Mesenchymal stem cell (in vitro differentiated cells and primary cell): ENCODE measurements around the gene OTUB2.

ENCODE experiments used
- DNase-seq: peaks from one replicate; pipeline ENCODE4 v3.0.0-alpha.2; 2013
- H2AFZ ChIP-seq: one replicate; pipeline ENCODE4 v1.6.1; 2013; ENCODE audit warnings: low read depth, mild to moderate bottlenecking, control low read depth, inconsistent platforms, low read length, moderate library complexity
- H2AK5ac ChIP-seq: 2 replicates; pipeline ENCODE4 v1.6.1; 2013; ENCODE audit warnings: low read length, moderate library complexity, mild to moderate bottlenecking, inconsistent platforms; ENCODE audit not compliant: severe bottlenecking
- H2BK120ac ChIP-seq: one replicate; pipeline ENCODE4 v1.6.1; 2013; ENCODE audit warnings: low read depth, mild to moderate bottlenecking, inconsistent platforms, low read length, moderate library complexity
- H2BK12ac ChIP-seq, 2 experiments: one replicate each; pipeline ENCODE4 v1.6.1; 2013; ENCODE audit warnings: inconsistent platforms in 2 of 2, low read length in 2 of 2, mild to moderate bottlenecking in 2 of 2, moderate library complexity in 2 of 2, control low read depth in 1 of 2
- H2BK15ac ChIP-seq: one replicate; pipeline ENCODE4 v1.6.1; 2013; ENCODE audit warnings: mild to moderate bottlenecking, low read depth, inconsistent platforms; ENCODE audit not compliant: poor library complexity, severe bottlenecking
- H2BK5ac ChIP-seq: 2 replicates; pipeline ENCODE4 v1.6.1; 2013; ENCODE audit warnings: low read depth, mild to moderate bottlenecking, low read length, control low read depth, inconsistent platforms; ENCODE audit not compliant: poor library complexity, severe bottlenecking
- H3K14ac ChIP-seq, 2 experiments: one replicate each; pipeline ENCODE4 v1.6.1; 2013; ENCODE audit warnings: inconsistent platforms in 2 of 2, low read length in 2 of 2, control low read depth in 1 of 2, mild to moderate bottlenecking in 1 of 2, moderate library complexity in 1 of 2
- H3K18ac ChIP-seq, 2 experiments: one replicate each; pipeline ENCODE4 v1.6.1; 2013; ENCODE audit warnings: inconsistent platforms in 2 of 2, low read length in 2 of 2, control low read depth in 1 of 2, low read depth in 1 of 2, mild to moderate bottlenecking in 1 of 2
- H3K23ac ChIP-seq, 2 experiments: one replicate each; pipeline ENCODE4 v1.6.1; 2013; ENCODE audit warnings: inconsistent platforms in 2 of 2, low read length in 2 of 2, mild to moderate bottlenecking in 2 of 2, moderate library complexity in 2 of 2, control low read depth in 1 of 2
- H3K27ac ChIP-seq: 2 replicates; pipeline ENCODE4 v1.5.1; 2013; ENCODE audit warnings: mild to moderate bottlenecking, moderate library complexity, low read length, control low read depth, inconsistent platforms; ENCODE audit not compliant: poor library complexity, severe bottlenecking
- H3K27me3 ChIP-seq, 2 experiments: 2 replicates each; pipeline versions ENCODE4 v1.6.1 to v1.7.0; 2013; ENCODE audit warnings: low read length in 2 of 2, mild to moderate bottlenecking in 2 of 2, moderate library complexity in 2 of 2, control low read depth in 1 of 2, inconsistent platforms in 1 of 2; ENCODE audit not compliant: control insufficient read depth in 1 of 2, insufficient read depth in 1 of 2
- H3K36me3 ChIP-seq, 2 experiments: 2 replicates each; pipeline versions ENCODE4 v1.6.1 to v1.7.0; 2013; ENCODE audit warnings: low read length in 2 of 2, control low read depth in 1 of 2, inconsistent platforms in 1 of 2, low read depth in 1 of 2, mild to moderate bottlenecking in 1 of 2; ENCODE audit not compliant: insufficient read depth in 2 of 2, control insufficient read depth in 1 of 2
- H3K4ac ChIP-seq, 2 experiments: one replicate each; pipeline ENCODE4 v1.6.1; 2013; ENCODE audit warnings: inconsistent platforms in 2 of 2, low read length in 2 of 2, mild to moderate bottlenecking in 2 of 2, moderate library complexity in 2 of 2, control low read depth in 1 of 2, low read depth in 1 of 2
- H3K4me1 ChIP-seq: 2 replicates; pipeline ENCODE4 v1.6.1; 2013; ENCODE audit warnings: low read depth, low read length, control low read depth; ENCODE audit not compliant: control insufficient read depth, insufficient read depth
- H3K4me2 ChIP-seq: 2 replicates; pipeline ENCODE4 v1.6.1; 2013; ENCODE audit warnings: low read length, mild to moderate bottlenecking, inconsistent platforms; ENCODE audit not compliant: poor library complexity, severe bottlenecking
- H3K4me3 ChIP-seq, 2 experiments: 2 replicates each; pipeline versions ENCODE4 v1.5.1 to v1.7.0; 2013; ENCODE audit warnings: low read length in 2 of 2, mild to moderate bottlenecking in 2 of 2, control low read depth in 1 of 2, low read depth in 1 of 2; ENCODE audit not compliant: insufficient read depth in 1 of 2
- H3K79me1 ChIP-seq: replicated peaks from 2 replicates; pipeline ENCODE4 v1.6.1; 2013; ENCODE audit warnings: mild to moderate bottlenecking, control low read depth, low read length, inconsistent platforms; ENCODE audit not compliant: poor library complexity, severe bottlenecking
- H3K9ac ChIP-seq: 2 replicates; pipeline ENCODE4 v1.7.0; 2013; ENCODE audit warnings: mild to moderate bottlenecking, low read length, moderate library complexity
- H3K9me3 ChIP-seq: 2 replicates; pipeline ENCODE4 v1.7.0; 2013; ENCODE audit warnings: mild to moderate bottlenecking, low read length; ENCODE audit not compliant: control insufficient read depth
- H4K8ac ChIP-seq: one replicate; pipeline ENCODE4 v1.6.1; 2013; ENCODE audit warnings: inconsistent platforms, mild to moderate bottlenecking, low read length, moderate library complexity
- H4K91ac ChIP-seq: one replicate; pipeline ENCODE4 v1.6.1; 2013; ENCODE audit warnings: mild to moderate bottlenecking, low read length, inconsistent platforms
- WGBS: methylation state at CpG from one replicate; pipeline ENCODE4 v1.1.7; 2013; ENCODE audit warnings: mixed read lengths; 5-methylcytosine and 5-hydroxymethylcytosine counted together

OTUB2 gene

DNA sequence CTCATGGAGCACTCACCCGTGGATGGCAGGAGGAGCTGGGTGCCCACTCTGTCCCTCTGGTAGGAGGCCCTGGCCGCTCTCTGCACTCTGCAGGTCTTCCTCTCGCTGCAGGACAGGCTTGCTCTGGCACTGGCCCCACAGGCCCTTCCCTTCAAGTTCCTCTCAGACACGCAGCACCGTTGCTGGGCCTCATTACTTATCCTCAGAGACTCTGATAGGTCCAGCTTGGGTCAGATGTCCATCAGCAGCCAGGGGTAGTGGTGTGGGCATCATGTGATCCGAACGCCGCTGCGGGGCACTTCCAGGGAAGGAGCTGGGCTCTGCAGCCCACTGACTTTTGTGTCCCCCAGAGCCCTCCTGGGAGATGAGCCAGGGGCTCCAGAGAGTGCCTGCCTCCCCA lies 11.8 kb downstream of the OTUB2 start:
- Histone ChIP-seq H3K36me3 (peaks cover 0 to 54% of the 10 kb centered on the region in 2 experiments), H3K9ac (no peak overlapping the region), H3K23ac (no peak overlapping the region), H2AFZ (no peak overlapping the region), H2AK5ac (no peak overlapping the region), H2BK15ac (no peak overlapping the region), H3K27ac (no peak overlapping the region), H3K4me2 (no peak overlapping the region), H3K4ac (no peak overlapping the region), H4K91ac (no peak overlapping the region), H2BK5ac (no peak overlapping the region), H3K18ac (no peak overlapping the region), H3K14ac (no peak overlapping the region), H4K8ac (no peak overlapping the region), H3K27me3 (no peaks in the 10 kb centered on the region), H3K4me1 (peaks cover 6% of the 10 kb centered on the region), H2BK12ac (no peak overlapping the region), H3K9me3 (peaks cover 5% of the 10 kb centered on the region), H2BK120ac (no peak overlapping the region), H3K79me1 (peaks cover 15% of the 10 kb centered on the region), H3K4me3 (no peak overlapping the region)
- WGBS: 88% methylated on average over 9 of the region's 9 CpGs
- DNase-seq: no peak

DNA sequence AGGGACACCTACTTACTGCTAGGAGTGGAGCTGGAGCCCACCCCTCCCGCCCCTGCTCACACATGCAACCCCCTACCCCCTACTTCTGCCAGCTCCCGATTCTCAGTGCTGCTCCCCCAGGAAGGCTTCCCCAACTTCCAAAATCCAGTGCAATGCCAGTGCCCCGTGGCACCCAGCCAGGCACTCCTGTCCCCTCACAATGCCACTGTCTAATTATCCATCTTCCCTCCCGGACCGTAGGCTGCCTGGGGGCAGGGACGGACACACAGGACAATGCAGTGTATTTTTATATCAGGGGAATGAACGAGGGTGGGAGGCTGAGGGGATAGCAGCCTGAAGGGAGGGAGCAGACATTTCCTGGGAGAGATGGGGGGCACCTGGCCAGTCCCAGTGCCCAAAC lies 12.4 kb downstream of the OTUB2 start:
- Histone ChIP-seq H3K36me3 (peaks cover 0 to 60% of the 10 kb centered on the region in 2 experiments), H2BK120ac (no peak overlapping the region), H2BK5ac (no peak overlapping the region), H3K27ac (no peak overlapping the region), H3K4ac (no peak overlapping the region), H3K9ac (no peak overlapping the region), H3K14ac (no peak overlapping the region), H4K8ac (no peak overlapping the region), H3K23ac (no peak overlapping the region), H3K79me1 (peaks cover 15% of the 10 kb centered on the region), H2BK15ac (no peak overlapping the region), H3K18ac (no peak overlapping the region), H3K4me2 (no peak overlapping the region), H2BK12ac (no peak overlapping the region), H3K9me3 (peaks cover 5% of the 10 kb centered on the region), H2AFZ (no peak overlapping the region), H2AK5ac (no peak overlapping the region), H4K91ac (no peak overlapping the region), H3K4me3 (no peak overlapping the region), H3K4me1 (peaks cover 6% of the 10 kb centered on the region), H3K27me3 (no peaks in the 10 kb centered on the region)
- no peak for DNase-seq
- 77% methylated on average over 6 of the region's 7 CpGs for WGBS

DNA sequence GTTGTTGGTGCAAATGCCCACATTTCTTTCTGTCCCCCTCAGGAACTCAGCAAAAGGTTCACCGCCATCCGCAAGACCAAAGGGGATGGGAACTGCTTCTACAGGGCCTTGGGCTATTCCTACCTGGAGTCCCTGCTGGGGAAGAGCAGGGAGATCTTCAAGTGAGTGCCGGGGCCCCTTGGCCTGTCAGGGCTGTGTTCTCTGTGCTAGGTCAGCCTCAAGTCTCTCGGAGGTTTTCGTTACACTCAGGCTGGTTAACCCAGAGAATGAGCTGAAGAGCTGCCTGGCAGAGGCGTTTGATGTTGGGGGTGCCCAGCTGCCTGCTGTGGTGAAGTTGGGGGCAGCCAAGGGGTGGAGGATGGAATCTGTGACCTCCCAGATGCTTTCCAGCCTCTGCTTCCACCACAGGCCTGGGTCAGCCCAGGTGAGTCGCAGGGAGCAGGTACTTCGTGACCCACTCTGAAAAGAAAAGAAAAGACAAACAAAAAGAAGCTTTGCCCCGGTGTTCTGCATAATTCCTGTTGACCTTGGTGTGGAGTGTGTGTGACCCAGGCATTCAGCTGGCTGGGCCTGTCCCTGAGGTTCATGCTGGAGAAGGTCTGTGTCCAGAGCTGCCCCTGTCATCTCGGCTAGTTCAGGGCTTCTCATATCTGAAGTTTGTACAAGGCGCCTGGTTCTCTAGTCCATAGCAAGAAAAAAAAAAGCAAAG lies 12.9 kb downstream of the OTUB2 start:
- H3K4ac ChIP-seq: no peak overlapping the region
- H3K14ac ChIP-seq: no peak overlapping the region
- H2AFZ ChIP-seq: no peak overlapping the region
- H3K4me1 ChIP-seq: peaks cover 6% of the 10 kb centered on the region
- no peak overlapping the region for H3K4me2 ChIP-seq
- H3K27me3 ChIP-seq: no peaks in the 10 kb centered on the region
- H4K8ac ChIP-seq: no peak overlapping the region
- DNase-seq: no peak
- H3K18ac ChIP-seq: no peak overlapping the region
- no peak overlapping the region for H4K91ac ChIP-seq
- H2BK120ac ChIP-seq: no peak overlapping the region
- peaks cover 4 to 65% of the 10 kb centered on the region in 2 experiments for H3K36me3 ChIP-seq
- H2BK15ac ChIP-seq: no peak overlapping the region
- no peak overlapping the region for H3K4me3 ChIP-seq
- H3K9ac ChIP-seq: no peak overlapping the region
- H3K79me1 ChIP-seq: peaks cover 13% of the 10 kb centered on the region
- no peak overlapping the region for H2AK5ac ChIP-seq
- no peak overlapping the region for H3K27ac ChIP-seq
- no peak overlapping the region for H3K23ac ChIP-seq
- H3K9me3 ChIP-seq: peaks cover 5% of the 10 kb centered on the region
- H2BK5ac ChIP-seq: no peak overlapping the region
- no peak overlapping the region for H2BK12ac ChIP-seq
- WGBS: 91% methylated on average over 11 of the region's 11 CpGs

DNA sequence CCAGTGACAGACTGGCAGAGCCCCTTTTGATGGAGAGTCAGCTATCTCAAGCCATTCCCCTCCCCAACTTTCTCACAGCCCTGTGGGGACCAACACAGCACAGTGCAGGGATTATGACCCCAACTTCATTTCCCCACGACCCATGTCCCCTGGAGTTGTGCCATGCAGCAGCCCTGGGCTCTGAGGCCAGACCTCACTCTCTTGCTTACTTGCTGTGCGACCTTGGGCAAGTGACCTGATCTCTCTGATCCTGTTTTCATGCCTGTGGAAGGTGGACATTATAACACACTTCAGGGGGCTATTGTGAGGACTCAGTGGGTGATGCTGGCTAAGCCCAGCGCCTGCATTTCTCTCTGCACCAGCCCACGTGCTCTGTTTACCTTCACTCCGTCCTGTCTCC lies 14.1 kb downstream of the OTUB2 start:
- DNase-seq: no peak
- Histone ChIP-seq H3K27me3 (no peaks in the 10 kb centered on the region), H2BK15ac (no peak overlapping the region), H3K4me1 (peaks cover 6% of the 10 kb centered on the region), H3K4me2 (no peak overlapping the region), H4K91ac (no peak overlapping the region), H3K4me3 (no peak overlapping the region), H4K8ac (no peak overlapping the region), H3K79me1 (peaks cover 5% of the 10 kb centered on the region), H3K4ac (no peak overlapping the region), H3K23ac (no peak overlapping the region), H2BK120ac (no peak overlapping the region), H3K27ac (no peak overlapping the region), H2BK5ac (no peak overlapping the region), H3K18ac (no peak overlapping the region), H3K36me3 (peaks cover 16 to 72% of the 10 kb centered on the region in 2 experiments), H2AK5ac (no peak overlapping the region), H3K9me3 (no peaks in the 10 kb centered on the region), H2BK12ac (no peak overlapping the region), H3K14ac (no peak overlapping the region), H3K9ac (no peak overlapping the region), H2AFZ (no peak overlapping the region)
- WGBS: 88% methylated on average over 5 of the region's 5 CpGs
